Fibroblast of the aortic adventitia (primary cell): ENCODE results near the gene CKAP5. TPM values are rescaled to one million over a fixed set of nuclear protein-coding genes. Genes with fewer than 3 reads are reported as not detected.

ENCODE experiments used
- small RNA-seq: library from RNA; depleted of rRNA; stranded (forward); fragments of <200 nt; gene quantifications from one replicate; pipeline ENCODE3, GENCODE V24; 2012
- total RNA-seq: library from RNA; depleted of rRNA; stranded (reverse); fragments of >200 nt; gene quantifications from 2 replicates; pipeline ENCODE4 v1.2.3, GENCODE V29; 2012; ENCODE audit warnings: low replicate concordance

CKAP5 gene
- total RNA-seq, 1 donor = 83.3 TPM

Small RNAs within 50 kb of the gene (small RNA-seq; reads per million reads assigned to genes)
- gene MIR5582 = 0.64 reads per million, percentile 6 among the genes with 10 or more reads in this experiment
- gene RF00573 = not detected
- 827 reads per million, percentile 99 among the genes with 10 or more reads in this experiment for gene SNORD67

Other genes with a start within 250 kb of the CKAP5 start
- 4.3 and 4.5 TPM in 2 replicates for gene HARBI1, start 229.1 kb downstream of the CKAP5 start, total RNA-seq
- gene ATG13, start 228.7 kb downstream of the CKAP5 start, total RNA-seq = 58.8 and 152 TPM in 2 replicates
- 52.3 and 65.2 TPM in 2 replicates for gene ARHGAP1, start 145.7 kb downstream of the CKAP5 start, total RNA-seq
- gene ZNF408, start 145.2 kb downstream of the CKAP5 start, total RNA-seq = 9.3 and 18.7 TPM in 2 replicates
- not detected in 2 replicates for gene F2, start 127.1 kb downstream of the CKAP5 start, total RNA-seq
- 4.7 and 9.7 TPM in 2 replicates for gene LRP4, start 72.3 kb upstream of the CKAP5 start, total RNA-seq
- 24.6 and 34.9 TPM in 2 replicates for gene CSTPP1, start 90.5 kb upstream of the CKAP5 start, total RNA-seq